GM23248 (cell line): ENCODE results near the gene DNAAF5.

Source experiments
- EZH2 ChIP-seq: fragments of 200-600 bp; sonication (generic); IDR thresholded peaks from 2 replicates; pipeline ENCODE4 v1.6.1; 2018; ENCODE audit warnings: antibody characterized with exemption, mild to moderate bottlenecking; ENCODE audit not compliant: insufficient read depth, poor library complexity, severe bottlenecking
- EZH2phosphoT487 ChIP-seq: fragments of 200-600 bp; sonication (generic); IDR thresholded peaks from 2 replicates; pipeline ENCODE4 v1.6.1; 2018; ENCODE audit warnings: antibody characterized with exemption, moderate library complexity, mild to moderate bottlenecking, low read depth; ENCODE audit not compliant: insufficient read depth

GRCh38 chr7:751826-752225 is 25.3 kb downstream of the DNAAF5 start:
- TF ChIP-seq EZH2 (no peak), EZH2phosphoT487 (no peak)
